Glutamatergic neuron (in vitro differentiated cells): ENCODE measurements around the gene GORASP1. TPM values are rescaled to one million over a fixed set of nuclear protein-coding genes. Genes with fewer than 3 reads are reported as not detected.
"Not testable (repeated sequence)": the region's sequence is repeated elsewhere in the genome, so short reads cannot be mapped to it uniquely, and the experiment has no call there.

ENCODE experiments used
- DNase-seq: peaks from one replicate; pipeline ENCODE4 v3.0.0; 2022
- H3K27ac Mint-ChIP-seq: one replicate; pipeline ENCODE4 v1.8.0; 2020; ENCODE audit warnings: mild to moderate bottlenecking, mixed read lengths, inconsistent platforms; ENCODE audit not compliant: unreplicated experiment
- H3K27me3 Mint-ChIP-seq: one replicate; pipeline ENCODE4 v1.8.0; 2020; ENCODE audit warnings: mild to moderate bottlenecking, moderate library complexity, mixed read lengths, inconsistent platforms; ENCODE audit not compliant: unreplicated experiment
- H3K36me3 Mint-ChIP-seq: one replicate; pipeline ENCODE4 v1.8.0; 2020; ENCODE audit warnings: mild to moderate bottlenecking, mixed read lengths, inconsistent platforms; ENCODE audit not compliant: unreplicated experiment
- H3K4me1 Mint-ChIP-seq: one replicate; pipeline ENCODE4 v1.8.0; 2020; ENCODE audit warnings: mild to moderate bottlenecking, low read depth, mixed read lengths, inconsistent platforms; ENCODE audit not compliant: unreplicated experiment
- H3K4me3 Mint-ChIP-seq: one replicate; pipeline ENCODE4 v1.8.0; 2020; ENCODE audit warnings: mild to moderate bottlenecking, mixed read lengths, inconsistent platforms; ENCODE audit not compliant: unreplicated experiment
- H3K9me3 Mint-ChIP-seq: one replicate; pipeline ENCODE4 v1.8.0; 2020; ENCODE audit warnings: mild to moderate bottlenecking, moderate library complexity, mixed read lengths, inconsistent platforms; ENCODE audit not compliant: unreplicated experiment
- total RNA-seq: library from RNA; stranded (reverse); fragmentation: NEBNext Ultra II Directional; extraction: Animal tissue kit (Norgen Biotek cat#: 25700); gene quantifications from one replicate; pipeline ENCODE4 v1.2.1, GENCODE V29; 2021; ENCODE audit not compliant: unreplicated experiment
- TF ChIP-seq, protein P1 (sequence below): fragments of 200-600 bp; sonication (generic); IDR thresholded peaks from one replicate; pipeline ENCODE4 v1.5.0; 2021; ENCODE audit not compliant: partially characterized antibody, unreplicated experiment

Gene GORASP1
- total RNA-seq, 1 donor from 2014 or later = 44.6 TPM

DNA sequence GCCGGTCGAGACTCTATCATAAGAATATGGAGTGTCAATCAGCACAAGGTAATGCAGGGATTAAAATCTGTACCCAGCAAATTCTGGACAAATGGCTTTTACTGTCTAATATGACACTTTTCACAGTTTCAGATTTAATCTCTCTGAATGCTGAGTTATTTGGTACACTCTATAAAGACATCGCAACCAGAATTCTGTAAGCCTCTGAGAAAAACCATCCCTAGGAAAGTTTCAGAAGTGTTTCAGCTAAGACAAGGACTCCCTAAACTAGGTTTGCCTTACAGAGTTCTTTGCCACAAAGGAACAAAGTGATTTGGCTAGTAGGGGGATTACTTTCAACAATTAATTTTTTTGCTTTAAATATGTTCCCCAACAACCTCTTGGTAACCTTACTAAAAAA lies 44.3 kb downstream of the GORASP1 start:
- Mint-ChIP-seq H3K27ac (no peak overlapping the region), H3K27me3 (no peaks in the 10 kb centered on the region), H3K36me3 (no peaks in the 10 kb centered on the region)

DNA sequence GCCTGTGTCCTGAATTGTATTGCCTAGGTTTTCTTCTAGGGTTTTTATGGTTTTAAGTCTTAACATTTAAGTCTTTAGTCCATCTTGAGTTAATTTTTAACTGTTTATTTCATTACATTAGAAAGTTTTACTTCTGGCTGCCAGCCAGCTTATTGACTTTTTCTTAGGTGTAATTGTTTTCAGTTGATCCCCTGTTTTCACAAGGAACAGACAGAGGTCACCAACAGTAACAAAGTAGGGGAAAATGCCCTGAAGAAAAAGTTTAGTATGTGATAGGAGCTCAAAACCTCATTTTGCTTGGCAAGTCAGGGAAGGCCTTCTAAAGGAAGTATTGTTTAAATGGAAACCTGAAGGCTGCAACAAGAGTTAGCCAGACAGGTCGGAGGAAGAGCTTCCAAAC lies 45.2 kb downstream of the GORASP1 start:
- Mint-ChIP-seq H3K36me3 (no peaks in the 10 kb centered on the region), H3K4me1 (no peaks in the 10 kb centered on the region), H3K9me3 (peaks cover 2% of the 10 kb centered on the region), H3K4me3 (no peak overlapping the region), H3K27ac (no peak overlapping the region), H3K27me3 (no peaks in the 10 kb centered on the region)
- no peak for DNase-seq
- TF ChIP-seq, protein P1, sequence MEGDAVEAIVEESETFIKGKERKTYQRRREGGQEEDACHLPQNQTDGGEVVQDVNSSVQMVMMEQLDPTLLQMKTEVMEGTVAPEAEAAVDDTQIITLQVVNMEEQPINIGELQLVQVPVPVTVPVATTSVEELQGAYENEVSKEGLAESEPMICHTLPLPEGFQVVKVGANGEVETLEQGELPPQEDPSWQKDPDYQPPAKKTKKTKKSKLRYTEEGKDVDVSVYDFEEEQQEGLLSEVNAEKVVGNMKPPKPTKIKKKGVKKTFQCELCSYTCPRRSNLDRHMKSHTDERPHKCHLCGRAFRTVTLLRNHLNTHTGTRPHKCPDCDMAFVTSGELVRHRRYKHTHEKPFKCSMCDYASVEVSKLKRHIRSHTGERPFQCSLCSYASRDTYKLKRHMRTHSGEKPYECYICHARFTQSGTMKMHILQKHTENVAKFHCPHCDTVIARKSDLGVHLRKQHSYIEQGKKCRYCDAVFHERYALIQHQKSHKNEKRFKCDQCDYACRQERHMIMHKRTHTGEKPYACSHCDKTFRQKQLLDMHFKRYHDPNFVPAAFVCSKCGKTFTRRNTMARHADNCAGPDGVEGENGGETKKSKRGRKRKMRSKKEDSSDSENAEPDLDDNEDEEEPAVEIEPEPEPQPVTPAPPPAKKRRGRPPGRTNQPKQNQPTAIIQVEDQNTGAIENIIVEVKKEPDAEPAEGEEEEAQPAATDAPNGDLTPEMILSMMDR = no peak

More for the DNA sequence above, 44.3 kb downstream of the GORASP1 start:
- TF ChIP-seq, protein P1 = no peak
- Mint-ChIP-seq H3K9me3 (no peaks in the 10 kb centered on the region), H3K4me1 (no peaks in the 10 kb centered on the region), H3K4me3 (no peak overlapping the region)
- no peak for DNase-seq

DNA sequence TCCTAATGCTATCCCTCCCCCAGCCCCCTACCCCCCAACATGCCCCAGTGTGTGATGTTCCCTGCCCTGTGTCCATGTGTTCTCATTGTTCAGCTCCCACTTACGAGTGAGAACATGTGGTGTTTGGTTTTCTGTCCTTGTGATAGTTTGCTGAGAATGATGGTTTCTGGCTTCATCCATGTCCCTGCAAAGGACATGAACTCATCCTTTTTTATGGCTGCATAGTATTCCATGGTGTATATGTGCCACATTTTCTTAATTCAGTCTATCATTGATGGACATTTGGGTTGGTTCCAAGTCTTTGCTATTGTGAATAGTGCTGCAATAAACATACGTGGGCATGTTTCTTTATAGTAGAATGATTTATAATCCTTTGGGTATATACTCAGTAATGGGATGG lies 46.2 kb downstream of the GORASP1 start:
- DNase-seq, H3K27ac Mint-ChIP-seq, H3K4me1 Mint-ChIP-seq: not testable (repeated sequence)

DNA sequence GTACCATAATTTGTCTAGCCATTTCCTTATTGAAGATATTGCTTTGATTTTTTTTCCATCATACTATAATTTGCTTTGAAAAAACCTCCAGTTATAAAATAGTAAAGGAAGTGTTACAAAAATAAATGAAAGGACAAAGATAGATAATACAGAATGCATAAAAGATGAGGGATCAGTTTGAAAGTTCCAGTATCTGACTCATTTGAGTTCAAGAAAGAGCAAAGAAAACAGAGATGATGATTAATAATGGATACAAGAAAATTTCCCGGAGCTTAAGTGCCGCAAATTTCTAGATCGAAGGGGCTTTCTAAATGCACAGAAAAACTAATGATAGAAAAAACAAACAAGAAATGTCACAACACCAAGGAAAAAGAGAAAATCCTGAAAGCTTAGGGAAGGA lies 51.3 kb downstream of the GORASP1 start:
- Mint-ChIP-seq H3K9me3 (peaks cover 7% of the 10 kb centered on the region), H3K36me3 (no peaks in the 10 kb centered on the region), H3K27ac (peak overlapping the region; percentile 41), H3K4me3 (peak overlapping the region; percentile 0), H3K4me1 (peaks cover 8% of the 10 kb centered on the region), H3K27me3 (peaks cover 3% of the 10 kb centered on the region)
- TF ChIP-seq, protein P1 = no peak
- DNase-seq = no peak

More for the DNA sequence above, 46.2 kb downstream of the GORASP1 start:
- H3K27me3 Mint-ChIP-seq, H3K9me3 Mint-ChIP-seq, H3K4me3 Mint-ChIP-seq, H3K36me3 Mint-ChIP-seq: not testable (repeated sequence)

DNA sequence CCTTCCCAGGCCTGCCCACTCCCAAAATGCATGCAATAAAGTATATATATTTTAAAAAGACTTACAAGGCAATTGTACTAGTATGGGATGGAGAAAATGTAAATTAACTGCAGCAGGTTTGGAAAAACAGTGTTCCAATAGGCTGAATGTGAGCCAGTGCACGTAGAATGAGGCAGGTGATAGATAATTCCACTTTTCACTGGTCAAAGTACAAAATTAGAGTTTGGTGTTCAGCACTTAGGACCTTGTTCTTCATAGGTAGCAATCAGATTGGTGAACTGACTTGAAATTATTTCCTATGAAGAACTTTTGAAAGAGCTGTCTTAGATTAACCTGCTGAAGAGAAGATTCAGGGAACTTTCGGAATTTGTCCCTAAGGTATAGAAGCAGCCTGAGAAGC lies 53.7 kb downstream of the GORASP1 start:
- Mint-ChIP-seq H3K36me3 (no peaks in the 10 kb centered on the region), H3K27ac (no peak overlapping the region), H3K4me3 (no peak overlapping the region), H3K4me1 (peaks cover 8% of the 10 kb centered on the region), H3K27me3 (peaks cover 3% of the 10 kb centered on the region), H3K9me3 (peaks cover 7% of the 10 kb centered on the region)
- TF ChIP-seq, protein P1 = no peak
- no peak for DNase-seq
